Measurements from ENCODE around the gene GADD45GIP1. TPM values are rescaled to one million over a fixed set of nuclear protein-coding genes. Genes with fewer than 3 reads are reported as not detected.

The GADD45GIP1 gene
- total RNA-seq, 1 donor from 2014 or later = 42.7 TPM

DNA sequence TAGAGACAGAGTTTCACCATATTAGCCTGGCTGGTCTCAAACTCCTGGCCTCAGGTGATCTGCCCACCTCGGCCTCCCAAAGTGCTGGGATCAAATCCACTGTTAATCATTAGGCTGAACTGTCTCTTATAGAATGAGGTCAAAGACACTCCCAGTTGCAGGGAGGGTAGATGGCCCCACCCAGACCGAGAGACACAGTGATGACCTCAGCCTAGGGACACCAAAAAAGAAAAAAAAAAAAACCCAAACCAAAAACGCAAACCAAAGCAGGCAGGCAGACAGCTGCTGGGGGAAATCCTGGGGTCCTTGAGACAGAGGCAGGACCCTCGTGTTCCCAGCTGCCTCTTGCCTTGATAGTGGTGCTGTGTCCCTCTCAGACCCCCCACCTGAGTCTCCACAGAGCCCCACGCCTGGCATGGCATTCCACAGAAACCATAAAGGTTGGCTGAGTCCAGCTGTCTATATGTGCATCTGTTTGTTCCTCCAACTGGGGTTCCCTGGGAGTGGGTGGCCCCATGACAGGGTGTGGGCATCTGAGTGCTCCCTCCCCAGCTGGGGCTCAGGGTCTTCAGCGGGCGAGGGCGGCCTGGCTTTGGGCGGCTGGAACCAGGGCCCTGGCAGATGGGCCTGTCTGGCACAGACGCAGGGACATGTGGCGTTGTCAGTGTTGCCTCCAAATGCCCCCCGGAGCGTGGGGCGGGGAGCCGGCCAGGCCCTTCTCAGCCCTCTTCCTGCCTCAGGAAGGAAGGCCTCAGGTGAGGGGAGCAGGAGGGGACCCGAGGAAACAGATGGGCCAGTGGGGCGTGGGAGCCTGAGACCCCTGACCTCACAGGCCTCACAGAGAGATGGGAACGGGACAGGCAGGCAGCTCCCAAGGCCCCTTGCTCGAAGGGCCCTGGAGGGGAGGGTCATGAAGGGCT is 17.5 kb upstream of the GADD45GIP1 start:
- Histone ChIP-seq H3K36me3 (no peaks in the 10 kb centered on the region), H3K4me3 (no peak overlapping the region), H3K9me3 (no peaks in the 10 kb centered on the region), H3K4me1 (no peaks in the 10 kb centered on the region), H3K27ac (no peak overlapping the region), H3K27me3 (no peaks in the 10 kb centered on the region)
- no peak for DNase-seq (ENCODE audit: low spot score in 2 of 2)
- TF ChIP-seq, protein P1, sequence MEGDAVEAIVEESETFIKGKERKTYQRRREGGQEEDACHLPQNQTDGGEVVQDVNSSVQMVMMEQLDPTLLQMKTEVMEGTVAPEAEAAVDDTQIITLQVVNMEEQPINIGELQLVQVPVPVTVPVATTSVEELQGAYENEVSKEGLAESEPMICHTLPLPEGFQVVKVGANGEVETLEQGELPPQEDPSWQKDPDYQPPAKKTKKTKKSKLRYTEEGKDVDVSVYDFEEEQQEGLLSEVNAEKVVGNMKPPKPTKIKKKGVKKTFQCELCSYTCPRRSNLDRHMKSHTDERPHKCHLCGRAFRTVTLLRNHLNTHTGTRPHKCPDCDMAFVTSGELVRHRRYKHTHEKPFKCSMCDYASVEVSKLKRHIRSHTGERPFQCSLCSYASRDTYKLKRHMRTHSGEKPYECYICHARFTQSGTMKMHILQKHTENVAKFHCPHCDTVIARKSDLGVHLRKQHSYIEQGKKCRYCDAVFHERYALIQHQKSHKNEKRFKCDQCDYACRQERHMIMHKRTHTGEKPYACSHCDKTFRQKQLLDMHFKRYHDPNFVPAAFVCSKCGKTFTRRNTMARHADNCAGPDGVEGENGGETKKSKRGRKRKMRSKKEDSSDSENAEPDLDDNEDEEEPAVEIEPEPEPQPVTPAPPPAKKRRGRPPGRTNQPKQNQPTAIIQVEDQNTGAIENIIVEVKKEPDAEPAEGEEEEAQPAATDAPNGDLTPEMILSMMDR (IDR thresholded peaks at IDR 0.05) = no peak
- intact Hi-C loops (cut with DNase I) = loop anchor here (5.0 kb wide), 1 partner anchor 613 kb away; no protein-coding TSS in a partner anchor

DNA sequence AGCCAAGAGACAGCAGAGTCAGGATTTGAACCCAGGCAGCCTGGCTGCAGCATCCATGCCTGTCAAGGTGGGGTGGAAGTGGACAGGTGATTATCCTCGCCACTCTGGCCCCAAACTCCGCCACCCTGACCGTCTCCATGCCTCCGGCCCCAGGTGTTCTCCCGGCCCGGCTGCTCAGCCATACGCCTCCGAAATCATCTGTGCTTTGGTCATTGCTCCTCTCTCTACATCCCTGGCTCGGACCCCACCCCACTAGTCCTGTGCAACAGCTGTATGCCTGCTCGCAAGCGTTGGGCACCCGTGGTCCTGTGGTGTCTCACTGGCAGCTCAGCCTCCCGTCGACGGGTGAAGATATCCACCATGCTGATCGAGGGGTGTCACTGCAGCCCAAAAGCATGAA is 16.2 kb upstream of the GADD45GIP1 start:
- Histone ChIP-seq H3K27me3 (no peaks in the 10 kb centered on the region), H3K27ac (no peak overlapping the region), H3K4me3 (no peak overlapping the region), H3K4me1 (no peaks in the 10 kb centered on the region), H3K36me3 (no peaks in the 10 kb centered on the region), H3K9me3 (no peaks in the 10 kb centered on the region)
- no peak for DNase-seq (ENCODE audit: low spot score in 2 of 2)
- intact Hi-C loops (cut with DNase I) = no loop called here
- TF ChIP-seq, protein P1 (IDR thresholded peaks at IDR 0.05) = no peak

DNA sequence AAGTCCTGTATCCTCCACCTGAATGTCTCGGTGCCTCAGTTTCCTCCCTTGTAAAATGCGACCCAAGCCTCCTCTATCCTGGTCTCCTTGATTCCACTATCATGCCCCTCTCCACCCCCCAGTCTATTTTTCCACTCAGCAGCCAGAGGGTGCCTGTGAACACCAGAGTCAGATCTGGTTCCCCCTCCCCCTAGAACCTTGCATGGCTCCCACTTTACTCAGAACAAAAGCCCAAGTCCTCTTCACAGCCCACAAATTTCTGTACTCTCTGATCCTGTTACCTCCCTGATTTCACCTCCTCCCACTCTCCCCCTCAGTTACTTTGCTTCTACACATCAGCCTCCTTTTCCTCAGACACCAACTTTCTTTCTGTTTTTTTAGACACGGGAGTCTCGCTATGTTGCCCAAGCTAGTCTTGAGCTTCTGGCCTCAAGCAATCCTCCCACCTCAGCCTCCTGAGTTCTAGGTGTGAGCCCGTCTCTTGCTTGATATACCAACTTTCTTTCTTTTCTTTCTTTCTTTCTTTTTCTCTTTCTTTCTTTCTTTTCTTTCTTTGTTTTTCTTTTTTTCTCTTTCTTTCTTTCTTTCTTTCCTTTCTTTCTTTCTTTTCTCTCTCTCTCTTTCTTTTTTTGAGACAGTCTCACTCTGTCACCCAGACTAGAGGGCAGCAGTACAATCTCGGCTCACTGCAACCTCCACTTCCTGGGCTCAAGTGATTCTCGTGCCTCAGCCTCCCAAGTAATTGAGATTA is 13.2 kb upstream of the GADD45GIP1 start:
- H3K27ac ChIP-seq = peak overlapping the region; percentile 23 to 45

DNA sequence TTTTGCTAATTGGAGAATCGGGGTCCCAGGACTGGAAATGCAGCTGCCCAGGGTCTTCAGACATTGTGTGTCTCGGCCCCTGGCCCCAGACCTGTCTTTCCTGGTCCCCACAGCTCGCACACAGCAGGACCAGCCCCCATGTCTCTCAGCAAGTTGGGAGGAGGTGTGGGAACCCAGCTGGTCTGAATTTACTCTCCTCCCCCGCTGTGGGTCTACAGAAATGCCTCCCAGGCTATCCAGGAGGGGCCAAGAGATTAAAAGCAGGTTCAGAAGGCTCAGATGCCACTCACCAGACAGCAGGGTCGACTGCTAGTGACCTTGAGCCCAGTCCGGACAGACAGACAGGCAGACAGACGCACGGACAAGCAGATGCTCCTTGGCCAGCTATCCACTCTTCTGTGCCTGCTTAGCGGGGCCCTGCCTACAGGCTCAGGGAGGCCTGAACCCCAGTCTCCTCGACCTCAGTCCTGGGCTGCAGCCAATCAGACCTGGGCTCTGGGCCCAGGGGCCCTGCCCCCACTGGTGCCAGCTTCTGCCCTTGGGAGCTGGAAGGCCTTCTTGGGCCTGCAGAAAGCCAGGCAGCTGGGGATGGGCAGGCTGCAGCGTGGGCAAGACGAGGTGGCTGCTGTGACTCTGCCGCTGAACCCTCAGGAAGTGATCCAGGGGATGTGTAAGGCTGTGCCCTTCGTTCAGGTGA is 12.4 kb upstream of the GADD45GIP1 start, which contains the start of gene DAND5:
Gene DAND5, plus strand, starts transcription at position 285 of the 697 bp plus-strand sequence. Its CDS starts 85 bp downstream, at position 370.
- TF ChIP-seq, protein P1 (IDR thresholded peaks at IDR 0.05) = no peak
- Histone ChIP-seq H3K9me3 (no peaks in the 10 kb centered on the region), H3K27ac (peak within 1 kb of the TSS; percentile 23 to 45), H3K36me3 (no peaks in the 10 kb centered on the region), H3K27me3 (no peaks in the 10 kb centered on the region), H3K4me1 (peaks cover 0 to 4% of the 10 kb centered on the region in 2 donors), H3K4me3 (no peak within 1 kb of the TSS)
- intact Hi-C loops (cut with DNase I) = no loop called here
- DNase-seq (ENCODE audit: low spot score in 2 of 2) = no peak

More for the DNA sequence above, 13.2 kb upstream of the GADD45GIP1 start:
- no peaks in the 10 kb centered on the region for H3K36me3 ChIP-seq
- DNase-seq (ENCODE audit: low spot score in 2 of 2) = no peak
- TF ChIP-seq, protein P1 (IDR thresholded peaks at IDR 0.05) = no peak
- intact Hi-C loops (cut with DNase I) = no loop called here
- no peaks in the 10 kb centered on the region for H3K9me3 ChIP-seq
- H3K4me3 ChIP-seq = no peak overlapping the region
- H3K27me3 ChIP-seq = no peaks in the 10 kb centered on the region
- H3K4me1 ChIP-seq = peaks cover 0 to 4% of the 10 kb centered on the region in 2 donors

DNA sequence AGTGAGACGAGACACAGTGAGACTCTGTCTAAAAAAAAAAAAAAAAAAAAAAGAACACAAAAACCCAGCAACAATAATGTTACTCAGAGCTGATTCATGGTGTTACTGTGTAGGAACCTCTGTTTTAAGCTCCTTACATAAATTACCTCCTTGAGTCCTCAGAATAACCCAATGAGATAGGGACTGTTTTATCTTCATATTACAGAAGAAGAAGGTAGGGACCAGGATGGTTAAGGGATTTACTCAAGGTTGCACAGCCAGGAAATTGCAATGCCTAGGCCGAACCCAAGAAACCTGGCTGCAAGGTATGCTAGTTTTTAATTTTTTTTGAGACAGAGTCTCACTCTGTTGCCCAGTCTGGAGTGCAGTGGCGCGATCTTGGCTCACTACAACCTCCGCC is 10.9 kb upstream of the GADD45GIP1 start:
- DNase-seq (ENCODE audit: low spot score in 2 of 2) = no peak
- TF ChIP-seq, protein P1 (IDR thresholded peaks at IDR 0.05) = no peak
- no peaks in the 10 kb centered on the region for H3K27me3 ChIP-seq
- H3K9me3 ChIP-seq = no peaks in the 10 kb centered on the region
- H3K4me3 ChIP-seq = no peak overlapping the region
- intact Hi-C loops (cut with DNase I) = no loop called here
- H3K27ac ChIP-seq = no peak overlapping the region
- H3K4me1 ChIP-seq = peaks cover 0 to 4% of the 10 kb centered on the region in 2 donors
- H3K36me3 ChIP-seq = no peaks in the 10 kb centered on the region
